Effector memory CD4-positive, alpha-beta T cell (primary cell): ENCODE measurements around the gene RHOU.

Source experiments
- DNase-seq, 3 donors: peaks; one replicate each; pipeline ENCODE4 v3.0.0-alpha.2; 2020
- H3K27ac ChIP-seq: 2 replicates; pipeline ENCODE4 v1.7.0; 2013; ENCODE audit warnings: mild to moderate bottlenecking, low read length, moderate library complexity; ENCODE audit not compliant: insufficient read depth, poor library complexity, severe bottlenecking
- H3K27me3 ChIP-seq: replicated peaks from 2 replicates; pipeline ENCODE4 v1.7.0; 2013; ENCODE audit warnings: mild to moderate bottlenecking, low read length; ENCODE audit not compliant: insufficient read depth, control insufficient read depth, poor library complexity, severe bottlenecking
- H3K36me3 ChIP-seq: 2 replicates; pipeline ENCODE4 v1.7.0; 2013; ENCODE audit warnings: mild to moderate bottlenecking, low read length, moderate library complexity; ENCODE audit not compliant: control insufficient read depth, insufficient read depth
- H3K4me1 ChIP-seq: 2 replicates; pipeline ENCODE4 v1.7.0; 2013; ENCODE audit warnings: low read length, mild to moderate bottlenecking; ENCODE audit not compliant: control insufficient read depth, insufficient read depth, poor library complexity, severe bottlenecking
- H3K4me3 ChIP-seq: 2 replicates; pipeline ENCODE4 v1.7.0; 2013; ENCODE audit warnings: low read length, low read depth, mild to moderate bottlenecking; ENCODE audit not compliant: insufficient read depth, poor library complexity, severe bottlenecking
- H3K9me3 ChIP-seq: 2 replicates; pipeline ENCODE4 v1.7.0; 2013; ENCODE audit warnings: mild to moderate bottlenecking, low read length, moderate library complexity; ENCODE audit not compliant: control insufficient read depth

The RHOU gene

DNA sequence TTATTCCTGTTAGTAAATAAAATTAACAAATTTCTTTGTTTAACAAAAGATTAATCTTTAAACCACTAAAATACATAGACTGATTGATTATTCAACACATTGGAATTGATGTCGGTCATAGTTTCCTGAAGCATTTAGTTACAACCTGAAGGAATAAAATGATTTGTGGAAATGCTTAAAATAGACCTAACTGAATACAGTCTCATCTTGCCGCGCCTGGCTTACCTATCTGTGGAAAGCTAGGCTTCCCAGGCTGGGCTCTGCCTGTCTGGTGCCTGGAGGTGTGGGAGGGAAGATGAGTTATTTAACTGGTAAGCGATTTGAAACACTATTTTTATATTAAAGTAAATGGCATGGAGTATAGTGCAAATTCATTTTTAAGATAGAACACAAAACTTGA lies 10.2 kb downstream of the RHOU start:
- Histone ChIP-seq H3K36me3 (peaks cover 10% of the 10 kb centered on the region), H3K4me3 (no peak overlapping the region), H3K27me3 (no peaks in the 10 kb centered on the region), H3K4me1 (no peaks in the 10 kb centered on the region), H3K9me3 (no peaks in the 10 kb centered on the region), H3K27ac (no peak overlapping the region)
- DNase-seq = no peak

DNA sequence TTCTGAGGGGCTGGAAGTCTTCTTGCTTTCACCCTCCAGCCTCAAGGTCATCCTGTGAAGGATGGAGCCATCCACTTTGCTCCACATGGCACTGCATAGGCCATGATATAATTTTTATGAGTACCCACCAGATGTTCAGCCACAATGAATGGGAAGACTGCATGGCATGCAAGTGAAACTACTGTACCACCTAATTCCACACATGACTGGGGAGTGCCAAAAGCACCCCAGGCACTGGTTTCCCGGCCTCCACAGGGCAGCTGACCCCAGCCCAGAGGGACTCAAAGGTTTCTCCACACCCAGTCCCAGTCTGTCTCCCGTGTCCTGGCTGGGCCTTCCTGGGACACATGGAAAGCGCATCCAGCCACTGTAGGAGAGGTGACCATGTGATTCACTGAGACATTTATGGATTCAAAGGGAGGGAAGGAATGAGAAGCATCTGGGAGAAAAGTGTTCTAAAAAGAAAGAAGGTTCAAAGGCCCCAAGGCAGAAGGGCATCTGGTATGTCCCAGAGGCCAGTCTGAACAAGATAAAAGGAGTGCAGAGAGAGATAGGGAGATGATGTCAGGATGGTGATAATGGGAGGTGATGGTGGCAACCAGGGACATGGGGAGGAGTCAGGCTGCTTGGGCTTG lies 12.1 kb downstream of the RHOU start:
- H3K27ac ChIP-seq = no peak overlapping the region

DNA sequence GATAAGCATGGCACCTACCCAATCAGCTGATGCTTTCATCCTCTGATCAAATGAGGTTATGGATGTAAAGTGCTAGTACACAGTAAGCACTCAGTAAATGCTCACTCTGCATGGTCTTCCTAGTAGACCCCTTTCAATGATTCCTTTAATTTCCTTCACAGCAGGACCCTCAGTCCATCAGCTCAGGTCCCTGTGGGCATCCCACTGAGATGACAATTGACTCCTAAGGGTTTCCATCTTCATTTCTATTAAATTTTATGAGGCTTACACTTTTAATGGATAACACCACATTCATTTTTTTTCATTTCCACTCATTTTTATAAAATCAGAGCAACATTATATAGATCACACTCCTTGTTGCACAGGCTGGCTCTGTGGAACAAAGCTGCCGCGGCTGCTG lies 12.8 kb downstream of the RHOU start:
- Histone ChIP-seq H3K4me3 (no peak overlapping the region), H3K27ac (no peak overlapping the region), H3K4me1 (no peaks in the 10 kb centered on the region), H3K9me3 (no peaks in the 10 kb centered on the region), H3K36me3 (peaks cover 10% of the 10 kb centered on the region), H3K27me3 (no peaks in the 10 kb centered on the region)
- DNase-seq = no peak

More for the DNA sequence above, 12.1 kb downstream of the RHOU start:
- H3K27me3 ChIP-seq = no peaks in the 10 kb centered on the region
- H3K4me3 ChIP-seq = no peak overlapping the region
- no peak for DNase-seq
- peaks cover 10% of the 10 kb centered on the region for H3K36me3 ChIP-seq
- no peaks in the 10 kb centered on the region for H3K9me3 ChIP-seq
- H3K4me1 ChIP-seq = no peaks in the 10 kb centered on the region

DNA sequence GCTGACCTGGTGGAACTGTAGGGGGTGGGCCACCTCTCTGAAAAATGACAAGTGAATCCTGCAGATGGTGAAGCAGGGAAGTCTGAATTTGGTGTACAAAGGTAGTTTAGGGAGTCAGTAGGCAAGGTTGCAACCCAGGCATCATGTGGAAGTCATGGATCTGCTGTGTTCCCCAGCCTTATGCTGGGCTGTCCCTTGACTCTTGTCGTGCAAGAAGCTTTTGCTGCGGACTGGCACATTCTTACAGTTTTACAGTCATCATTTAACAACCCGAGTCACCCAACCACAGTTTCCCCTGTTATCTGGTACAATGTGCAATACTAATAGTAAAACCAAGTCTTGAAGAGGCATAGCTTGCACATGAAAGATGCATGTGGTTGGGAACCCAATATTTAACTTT lies 13.2 kb downstream of the RHOU start:
- no peaks in the 10 kb centered on the region for H3K27me3 ChIP-seq
- no peak for DNase-seq
- H3K36me3 ChIP-seq = peaks cover 6% of the 10 kb centered on the region
- H3K4me3 ChIP-seq = no peak overlapping the region
- no peak overlapping the region for H3K27ac ChIP-seq
- H3K9me3 ChIP-seq = no peaks in the 10 kb centered on the region
- no peaks in the 10 kb centered on the region for H3K4me1 ChIP-seq

DNA sequence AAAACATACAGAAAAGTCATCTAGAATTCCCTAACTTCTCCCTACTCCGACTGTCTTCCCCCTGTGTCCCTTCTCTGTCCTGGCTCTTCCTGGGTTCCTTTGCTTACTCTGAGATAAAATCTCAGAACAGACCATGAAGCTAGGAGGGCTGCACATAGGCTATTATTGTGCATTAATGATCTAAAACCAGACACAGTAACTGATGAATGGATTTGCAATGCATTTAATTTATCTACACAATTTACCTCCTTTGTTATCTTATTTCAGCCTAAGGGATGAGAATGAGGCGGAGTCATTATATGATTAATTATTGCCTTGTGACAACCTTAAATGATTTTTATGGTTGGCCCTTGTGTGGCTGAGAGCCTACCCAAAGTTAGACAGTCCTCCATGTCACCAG lies 14.5 kb downstream of the RHOU start:
- Histone ChIP-seq H3K27ac (no peak overlapping the region), H3K36me3 (no peaks in the 10 kb centered on the region), H3K4me1 (no peaks in the 10 kb centered on the region), H3K4me3 (no peak overlapping the region), H3K27me3 (peaks cover 5% of the 10 kb centered on the region), H3K9me3 (no peaks in the 10 kb centered on the region)
- DNase-seq = no peak

DNA sequence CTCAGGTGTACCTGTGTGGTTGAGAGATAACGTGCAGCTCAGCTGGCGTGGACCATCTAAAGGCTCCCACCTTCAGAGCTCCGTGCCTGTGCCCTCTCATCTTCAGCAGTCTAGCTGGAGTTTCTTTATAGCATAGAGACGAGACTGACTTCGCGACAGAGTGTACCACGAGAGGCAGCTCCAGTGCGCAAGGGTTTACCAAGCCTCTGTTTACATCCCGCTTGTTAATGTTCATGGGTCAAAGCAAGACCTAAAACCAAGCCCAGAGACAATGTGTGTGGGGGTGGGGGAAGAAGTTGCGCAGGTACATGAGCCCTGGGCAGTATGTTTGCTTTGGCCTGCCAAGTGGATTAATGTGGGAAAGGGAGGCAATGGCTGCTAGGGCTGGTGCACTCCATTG lies 15.6 kb downstream of the RHOU start:
- Histone ChIP-seq H3K27me3 (peaks cover 5% of the 10 kb centered on the region), H3K4me1 (no peaks in the 10 kb centered on the region), H3K9me3 (no peaks in the 10 kb centered on the region)

DNA sequence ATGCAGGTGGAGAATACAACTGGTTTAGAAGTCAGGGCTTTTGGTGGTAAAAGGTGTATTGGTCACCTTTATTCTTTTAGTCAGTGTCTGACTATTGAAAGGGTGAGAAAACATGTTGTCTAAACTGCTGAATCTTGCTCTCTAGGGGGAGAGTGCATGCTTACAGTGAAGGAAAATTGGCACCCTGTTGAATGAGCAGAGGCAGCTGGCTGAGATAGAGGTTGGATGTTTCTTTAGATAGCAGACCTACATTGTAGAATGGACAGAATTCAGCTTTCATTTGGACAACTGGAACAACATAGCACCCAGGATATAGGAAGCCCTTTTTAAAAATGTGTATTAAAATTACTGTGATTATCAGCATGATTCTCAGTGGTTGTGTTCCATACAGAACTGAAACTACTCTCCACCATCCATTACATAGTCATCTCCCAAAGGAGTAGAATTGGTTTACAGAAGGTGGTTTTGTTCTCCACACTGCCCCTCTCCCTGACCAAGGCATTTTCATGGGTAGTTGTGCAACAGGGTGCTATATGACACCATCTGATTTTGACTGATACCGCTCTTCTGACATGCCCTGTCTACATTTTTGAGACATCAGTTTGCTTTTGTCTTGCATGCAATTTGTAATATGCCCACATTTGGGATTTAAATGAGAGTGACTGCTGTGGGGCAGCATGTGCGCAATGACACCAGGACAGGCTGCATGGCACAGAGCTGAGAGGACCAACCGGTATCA lies 16.2 kb downstream of the RHOU start:
- Histone ChIP-seq H3K27ac (no peak overlapping the region), H3K36me3 (no peaks in the 10 kb centered on the region), H3K4me3 (no peak overlapping the region), H3K27me3 (peaks cover 5% of the 10 kb centered on the region), H3K4me1 (no peaks in the 10 kb centered on the region), H3K9me3 (no peaks in the 10 kb centered on the region)
- DNase-seq = no peak

More for the DNA sequence above, 15.6 kb downstream of the RHOU start:
- no peak for DNase-seq
- Histone ChIP-seq H3K27ac (no peak overlapping the region), H3K36me3 (no peaks in the 10 kb centered on the region), H3K4me3 (no peak overlapping the region)

DNA sequence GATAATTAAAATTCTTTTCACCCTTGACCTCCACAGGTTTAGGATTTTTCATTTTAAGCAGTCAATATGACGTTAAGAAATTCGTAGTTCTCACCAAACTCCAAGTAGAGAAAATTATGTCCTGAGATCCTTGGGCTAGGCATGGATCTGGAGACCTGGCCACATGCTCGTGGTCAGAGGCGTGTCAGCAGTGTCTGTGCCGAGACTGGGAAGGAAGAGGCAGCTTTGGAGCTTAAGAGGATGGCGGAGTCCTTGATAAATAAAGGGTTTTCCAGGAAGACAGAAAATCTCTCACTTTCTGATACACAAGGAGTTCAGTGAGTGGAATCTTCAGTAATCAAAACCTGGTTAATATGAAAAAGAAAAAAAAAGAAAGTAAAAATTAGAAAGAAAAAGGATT lies 17.0 kb downstream of the RHOU start:
- DNase-seq = no peak
- peaks cover 5% of the 10 kb centered on the region for H3K27me3 ChIP-seq
- H3K4me3 ChIP-seq = no peak overlapping the region
- H3K36me3 ChIP-seq = no peaks in the 10 kb centered on the region
- H3K9me3 ChIP-seq = no peaks in the 10 kb centered on the region
- no peak overlapping the region for H3K27ac ChIP-seq
- H3K4me1 ChIP-seq = no peaks in the 10 kb centered on the region

DNA sequence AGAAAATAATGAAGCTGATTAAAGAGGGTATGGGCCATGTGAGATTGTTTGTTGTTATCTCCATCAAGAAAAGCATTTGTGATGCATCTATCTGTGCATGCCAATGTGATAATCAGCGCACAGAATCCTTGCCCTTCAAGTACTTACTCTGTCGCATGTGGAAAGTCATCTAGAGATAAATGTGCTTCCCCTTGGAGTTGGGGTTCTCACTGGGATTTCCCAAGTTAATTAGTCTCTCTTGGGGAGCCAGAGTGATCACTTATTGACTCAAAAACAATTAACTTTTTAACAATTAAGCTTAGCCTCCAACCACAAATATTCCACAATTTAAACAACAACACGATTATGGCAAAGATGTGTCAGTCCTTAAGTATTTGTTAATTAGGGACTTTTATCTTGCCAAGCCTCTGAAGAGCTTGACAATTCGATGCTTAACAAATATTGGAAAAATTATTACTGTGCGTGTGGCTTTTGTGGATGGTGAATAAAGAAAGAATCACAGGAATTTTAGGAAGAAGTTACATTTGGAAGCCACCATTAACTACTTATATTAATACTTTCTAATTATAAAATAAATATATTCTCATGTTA lies 17.5 kb downstream of the RHOU start:
- Histone ChIP-seq H3K27ac (no peak overlapping the region), H3K4me1 (no peaks in the 10 kb centered on the region), H3K4me3 (no peak overlapping the region), H3K9me3 (no peaks in the 10 kb centered on the region), H3K36me3 (no peaks in the 10 kb centered on the region), H3K27me3 (peaks cover 5% of the 10 kb centered on the region)
- no peak for DNase-seq

DNA sequence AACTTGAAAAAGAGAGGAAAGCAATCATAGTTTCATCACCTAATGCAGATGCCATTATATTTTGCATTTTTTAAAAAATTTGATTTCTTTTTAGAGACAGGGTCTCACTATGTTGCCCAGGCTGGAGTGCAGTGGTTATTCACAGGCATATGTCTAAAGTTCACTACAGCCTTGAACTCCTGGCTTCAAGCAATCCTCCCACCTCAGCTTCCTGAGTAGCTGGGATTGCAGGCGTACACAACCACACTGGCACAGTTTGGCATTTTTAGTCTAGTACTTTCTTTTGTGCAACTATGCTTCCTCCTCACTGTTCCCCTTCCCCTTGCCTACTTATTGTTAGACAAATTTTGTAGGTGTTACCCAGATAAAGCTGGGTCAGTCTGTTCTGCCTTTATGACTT lies 18.0 kb downstream of the RHOU start:
- H3K27me3 ChIP-seq = peaks cover 5% of the 10 kb centered on the region
- H3K4me3 ChIP-seq = no peak overlapping the region
- H3K27ac ChIP-seq = no peak overlapping the region
- H3K36me3 ChIP-seq = no peaks in the 10 kb centered on the region
- no peaks in the 10 kb centered on the region for H3K9me3 ChIP-seq
- H3K4me1 ChIP-seq = no peaks in the 10 kb centered on the region
- DNase-seq = no peak
